GM19240 (cell line): ENCODE results near the gene GREB1.

Experiments
- DNase-seq: peaks from one replicate; pipeline ENCODE4 v3.0.0; 2011; ENCODE audit warnings: low spot score; ENCODE audit not compliant: insufficient read length

The GREB1 gene

GRCh38 chr2:11633923-11634478, 100.2 kb downstream of the GREB1 start:
- no peak for DNase-seq

GRCh38 chr2:11634584-11634983, 100.7 kb downstream of the GREB1 start:
- no peak for DNase-seq

- DNase-seq: no peak
Observed at GRCh38 chr2:11635141-11635540, 101.3 kb downstream of the GREB1 start.

GRCh38 chr2:11636593-11637295, 102.9 kb downstream of the GREB1 start:
- DNase-seq: no peak

GRCh38 chr2:11637546-11637945, 103.7 kb downstream of the GREB1 start:
- DNase-seq: no peak

- DNase-seq: no peak
Observed at GRCh38 chr2:11639503-11639902, 105.7 kb downstream of the GREB1 start.

- DNase-seq: no peak
Observed at GRCh38 chr2:11640132-11640531, 106.3 kb downstream of the GREB1 start.

GRCh38 chr2:11642972-11643371, 109.1 kb downstream of the GREB1 start:
- no peak for DNase-seq

- DNase-seq: no peak
Observed at GRCh38 chr2:11644293-11644692, 110.4 kb downstream of the GREB1 start.

- no peak for DNase-seq
Observed at GRCh38 chr2:11646530-11646929, 112.7 kb downstream of the GREB1 start.

- no peak for DNase-seq
Observed at GRCh38 chr2:11647834-11648600, 114.2 kb downstream of the GREB1 start.

- DNase-seq: no peak
Observed at GRCh38 chr2:11649093-11649492, 115.2 kb downstream of the GREB1 start.

GRCh38 chr2:11651856-11652548, 118.2 kb downstream of the GREB1 start:
- DNase-seq: no peak

GRCh38 chr2:11652553-11652952, 118.7 kb downstream of the GREB1 start:
- no peak for DNase-seq

GRCh38 chr2:11655495-11655894, 121.7 kb downstream of the GREB1 start:
- no peak for DNase-seq

- no peak for DNase-seq
Observed at GRCh38 chr2:11656252-11656651, 122.4 kb downstream of the GREB1 start.

- no peak for DNase-seq
Observed at GRCh38 chr2:11656671-11657101, 122.8 kb downstream of the GREB1 start.

- no peak for DNase-seq
Observed at GRCh38 chr2:11657195-11657594, 123.3 kb downstream of the GREB1 start.

- no peak for DNase-seq
Observed at GRCh38 chr2:11657646-11658045, 123.8 kb downstream of the GREB1 start.

GRCh38 chr2:11658208-11659114, 124.6 kb downstream of the GREB1 start:
- no peak for DNase-seq

- DNase-seq: no peak
Observed at GRCh38 chr2:11659115-11659475, 125.2 kb downstream of the GREB1 start.
